Stimulated activated CD8-positive, alpha-beta memory T cell treated with anti-CD3 and anti-CD28 coated beads, Interleukin-7, amount 100 ng/mL, for 48 hours (primary cell): Measurements from ENCODE around the gene ATP8A2.
"Not testable (repeated sequence)": the region's sequence is repeated elsewhere in the genome, so short reads cannot be mapped to it uniquely, and the experiment has no call there.

Experiments
- DNase-seq, 2 donors: peaks; one replicate each; pipeline ENCODE4 v3.0.0-alpha.2; 2020; ENCODE audit warnings: low read depth in 1 of 2; ENCODE audit errors: extremely low read depth in 1 of 2

ATP8A2 gene

DNA sequence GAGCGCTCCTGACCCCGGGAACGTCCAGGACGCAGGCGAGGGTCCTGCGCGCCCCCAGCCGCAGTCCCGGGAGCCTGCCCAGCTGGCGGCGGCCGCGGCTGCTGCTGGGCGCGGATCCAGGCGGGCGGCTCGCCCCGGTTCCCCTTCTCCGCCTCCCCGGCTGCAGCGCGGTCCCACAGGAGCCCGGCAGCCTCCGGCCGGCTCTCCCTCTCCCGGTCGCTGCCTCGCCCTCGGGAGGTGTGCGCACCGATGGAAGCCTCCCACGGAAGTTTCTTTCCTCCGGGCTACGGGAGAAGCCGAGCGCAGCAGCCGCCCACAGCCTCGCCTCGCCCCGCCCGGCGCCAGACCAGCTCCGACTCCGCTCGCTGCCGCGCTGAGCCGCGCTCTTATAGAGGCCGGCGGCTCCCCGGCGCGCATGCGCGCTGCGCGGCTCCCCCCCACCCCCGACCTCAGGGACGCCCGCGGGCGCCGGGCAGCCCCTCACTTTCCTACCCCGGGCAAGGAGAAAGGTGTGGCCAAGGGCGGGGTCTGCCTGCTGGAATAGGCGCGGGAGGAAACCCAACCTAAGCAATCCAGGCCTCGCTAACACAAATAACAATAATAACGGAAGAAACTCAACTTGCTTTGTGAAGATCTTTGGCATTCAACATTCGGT is 680.0 kb downstream of the ATP8A2 start, which contains the start of gene SHISA2:
Gene SHISA2, minus strand, starts transcription at position 360 of the 655 bp plus-strand sequence. CDS start 1,041 bp downstream, outside the sequence.
- DNase-seq = peak in 1 of 2 donors; percentile 25

DNA sequence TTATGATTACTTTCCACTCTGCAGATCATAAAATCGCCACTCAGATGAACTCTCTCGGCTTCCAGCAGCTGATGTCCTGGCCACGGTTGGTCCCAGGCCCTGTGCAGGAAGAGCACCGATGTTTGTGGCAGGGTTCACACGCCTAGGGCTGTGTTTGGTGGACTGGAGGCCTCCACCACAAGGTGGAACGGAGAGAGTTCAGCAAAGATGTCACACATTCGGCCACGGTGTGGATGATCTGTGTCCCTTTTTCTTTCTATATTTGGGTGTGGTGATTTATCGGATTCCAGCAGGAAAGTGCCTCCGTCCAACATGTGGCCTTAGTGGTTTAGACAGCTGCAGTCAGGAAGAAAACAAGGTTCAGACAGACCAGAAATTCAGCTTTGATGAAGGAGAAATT is 680.6 kb downstream of the ATP8A2 start:
- no peak for DNase-seq

DNA sequence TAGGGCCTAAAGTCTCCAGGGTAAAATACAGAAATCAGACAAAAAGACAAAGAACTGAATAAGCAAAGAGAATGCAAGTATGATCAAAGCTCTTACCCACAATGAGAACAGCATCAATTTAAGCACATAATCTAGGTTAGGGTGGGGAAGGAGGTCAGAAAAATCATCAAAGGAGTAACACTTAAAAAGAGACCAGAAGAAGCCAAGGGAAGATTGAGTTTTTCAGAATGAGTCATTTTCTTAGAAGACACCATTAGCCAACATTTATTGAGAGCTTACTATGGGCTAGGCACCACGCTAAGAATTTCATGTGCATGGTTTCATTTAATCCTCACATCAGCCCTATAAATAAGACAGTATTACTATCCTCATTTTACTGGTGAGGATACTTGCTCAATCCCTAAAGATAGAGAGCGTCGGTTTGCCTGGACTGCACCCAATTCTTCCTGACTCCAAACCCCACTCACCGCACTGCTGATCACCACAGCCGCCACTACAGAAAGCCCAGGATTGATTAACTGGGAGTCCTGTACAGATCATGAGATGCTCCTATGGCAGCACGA is 681.7 kb downstream of the ATP8A2 start:
- no peak for DNase-seq

DNA sequence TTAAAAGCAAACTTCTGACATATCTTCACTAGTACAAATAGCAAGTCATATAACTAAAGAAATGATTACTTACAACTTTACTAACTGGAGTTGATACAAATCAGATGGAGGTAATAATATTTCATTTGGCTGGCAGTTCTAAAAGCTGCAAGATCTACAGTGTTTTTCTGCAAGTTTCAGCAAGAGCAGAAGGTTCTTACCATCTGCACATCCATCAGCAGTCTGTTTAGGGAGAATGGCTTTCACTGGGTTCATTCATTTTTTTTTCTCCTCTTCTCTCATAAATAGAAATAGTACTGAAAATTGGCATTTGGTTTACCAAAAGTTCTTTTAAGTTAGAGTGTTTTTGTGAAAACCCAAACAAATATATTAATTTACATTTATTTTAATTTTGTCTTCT is 683.1 kb downstream of the ATP8A2 start:
- DNase-seq = no peak

DNA sequence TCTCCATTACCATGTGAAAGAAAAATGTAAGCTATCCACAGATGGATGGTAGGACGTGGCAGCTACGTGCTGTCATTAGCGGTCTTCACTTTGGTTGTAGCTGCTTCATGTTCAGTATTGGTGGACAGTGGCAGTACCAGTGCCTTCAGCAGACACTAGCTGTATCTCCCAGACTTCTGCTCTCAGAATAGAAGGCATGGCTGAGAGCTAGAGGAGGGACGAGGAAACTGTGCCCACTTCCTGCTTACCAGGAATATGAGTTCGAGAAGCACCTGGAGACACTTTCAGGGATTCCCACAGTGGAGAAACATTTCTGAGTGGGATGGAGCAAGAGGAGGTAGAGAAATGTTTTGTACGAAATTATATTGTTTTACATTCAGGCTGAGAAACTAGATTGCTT is 686.9 kb downstream of the ATP8A2 start:
- no peak for DNase-seq

DNA sequence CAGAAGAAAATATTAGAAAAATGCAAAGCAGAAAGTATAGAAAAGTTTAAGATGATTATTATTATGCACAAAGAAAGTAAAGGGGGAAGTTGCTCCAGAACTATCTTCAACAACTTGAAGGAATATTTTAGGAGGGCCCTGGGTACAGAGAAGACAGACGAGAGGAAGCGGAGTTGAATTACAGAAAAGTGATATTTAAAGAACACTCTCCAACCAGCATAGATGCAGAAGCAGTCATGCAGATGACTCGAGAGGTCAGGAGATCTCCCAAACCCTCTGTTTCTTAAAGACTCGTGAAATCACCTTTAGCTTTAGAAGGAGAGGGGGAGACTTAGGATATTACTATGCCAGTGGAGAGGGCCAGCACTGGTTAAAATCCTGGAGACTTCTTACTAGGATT is 688.6 kb downstream of the ATP8A2 start:
- no peak for DNase-seq

DNA sequence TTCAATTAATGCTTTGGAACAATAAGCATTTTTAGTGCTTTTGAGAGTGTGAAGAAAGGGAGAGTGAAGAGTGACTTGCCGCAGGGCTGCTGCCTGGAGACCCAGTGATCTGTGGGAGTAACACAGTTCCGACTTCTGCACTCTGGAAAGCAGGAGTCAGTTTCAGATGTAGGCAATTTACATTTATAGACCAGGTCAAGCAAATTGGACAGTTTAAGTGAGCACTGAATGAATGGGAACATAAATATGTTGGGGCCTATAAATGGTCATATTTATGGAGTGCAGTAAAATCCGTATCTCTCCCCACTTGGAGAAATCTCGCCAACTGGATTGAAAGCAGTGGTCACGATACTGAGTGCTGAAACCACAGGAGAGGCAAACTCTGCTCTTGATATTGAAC is 689.5 kb downstream of the ATP8A2 start:
- DNase-seq = no peak

DNA sequence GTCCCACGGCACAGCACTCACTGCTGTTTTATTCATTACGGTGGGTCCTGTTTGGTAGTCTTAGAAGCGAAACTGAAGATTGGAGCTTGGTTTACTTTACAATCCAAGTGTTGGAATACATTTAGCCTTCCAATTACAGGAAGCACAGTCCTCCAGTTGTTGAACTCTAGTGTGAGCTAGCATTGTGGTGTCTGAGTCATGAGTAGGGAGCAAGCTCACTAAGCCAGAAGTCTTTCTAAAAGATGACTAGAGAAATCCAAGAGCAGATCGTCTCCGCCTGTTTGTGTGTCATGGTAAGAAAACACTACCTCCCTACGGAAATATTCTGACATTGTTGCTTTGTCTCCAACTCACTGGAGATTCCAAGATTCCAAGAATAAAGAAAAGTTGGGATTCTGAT is 690.2 kb downstream of the ATP8A2 start:
- DNase-seq = no peak

DNA sequence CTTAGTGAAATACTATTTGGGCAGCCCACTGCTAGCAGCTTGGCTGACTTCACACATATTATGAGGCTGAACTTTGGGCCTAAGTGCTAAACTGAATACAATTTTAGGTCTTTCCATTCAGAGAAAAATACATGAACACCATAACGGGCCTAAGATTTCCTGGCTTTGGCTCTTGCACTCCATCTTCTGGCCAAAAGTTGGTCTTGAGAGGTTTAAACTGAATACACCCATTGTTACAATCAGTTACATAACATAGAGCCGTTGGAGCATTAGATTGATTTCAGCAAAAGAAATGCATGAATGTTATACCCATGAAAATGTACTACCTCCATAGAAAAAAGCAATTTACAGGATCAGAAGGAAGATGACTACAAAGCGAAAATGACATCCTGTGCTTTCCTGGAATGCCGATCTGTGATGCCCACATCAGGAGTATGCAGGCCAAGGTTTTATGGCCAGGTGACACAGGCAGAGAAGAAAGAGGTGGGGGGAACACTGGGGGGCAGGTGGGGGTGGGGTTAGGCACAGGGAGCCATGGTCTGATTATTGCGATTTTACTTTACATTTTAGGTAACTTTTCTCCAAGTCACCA is 691.2 kb downstream of the ATP8A2 start:
- no peak for DNase-seq

DNA sequence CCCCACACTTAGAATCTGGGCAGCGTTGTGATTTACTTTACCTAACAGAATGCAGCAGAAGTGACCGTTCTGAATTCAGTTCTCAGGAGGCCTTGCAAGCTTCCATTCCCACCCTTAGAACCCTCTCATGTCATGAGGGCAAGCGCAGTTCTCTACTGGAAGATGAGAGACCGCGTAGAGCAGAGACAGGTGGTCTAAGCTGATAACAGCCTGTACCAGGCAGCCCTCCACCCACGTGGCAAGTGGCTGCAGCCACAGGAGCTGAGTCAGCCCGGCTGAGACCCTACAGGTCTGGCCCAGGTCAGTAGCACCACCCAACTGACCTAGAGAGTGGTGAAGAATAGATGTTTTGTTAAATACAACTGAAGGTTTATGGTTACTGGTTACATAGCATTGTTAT is 694.7 kb downstream of the ATP8A2 start:
- DNase-seq = not testable (repeated sequence)

DNA sequence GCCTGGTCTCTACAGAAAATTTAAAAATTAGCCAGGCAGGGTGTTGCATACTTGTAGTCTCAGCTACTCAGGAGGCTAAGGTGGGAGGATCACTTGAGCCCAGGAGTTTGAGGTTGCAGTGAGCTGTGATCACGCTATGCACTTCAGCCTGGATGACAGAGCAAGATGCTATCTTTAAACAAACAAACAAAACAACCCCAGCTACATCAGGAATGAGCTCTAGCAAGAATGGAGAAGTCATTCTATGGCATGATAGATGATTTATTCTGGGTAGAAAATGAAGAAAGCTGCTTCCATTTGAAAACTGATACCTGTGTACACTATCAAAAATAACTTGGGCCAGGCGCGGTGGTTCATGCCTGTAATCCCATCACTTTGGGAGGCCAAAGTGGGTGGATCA is 695.8 kb downstream of the ATP8A2 start:
- no peak for DNase-seq

DNA sequence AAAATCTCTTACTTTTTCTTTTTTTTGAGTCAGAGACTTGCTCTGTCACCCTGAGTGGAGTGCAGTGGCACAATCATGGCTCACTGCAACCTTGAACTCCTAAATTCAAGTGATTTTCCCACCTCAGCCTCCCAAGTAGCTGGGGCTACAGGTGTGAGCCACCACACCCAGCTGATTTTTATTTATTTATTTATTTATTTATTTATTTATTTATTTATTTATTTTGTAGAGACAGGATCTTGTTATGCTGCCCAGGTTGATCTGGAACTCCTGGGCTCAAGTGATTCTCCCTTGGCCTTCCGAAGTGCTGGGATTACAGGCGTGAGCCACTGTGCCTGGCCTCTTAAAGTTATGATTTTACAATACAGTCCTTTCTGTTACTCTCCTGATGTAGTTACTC is 696.6 kb downstream of the ATP8A2 start:
- DNase-seq = not testable (repeated sequence)

DNA sequence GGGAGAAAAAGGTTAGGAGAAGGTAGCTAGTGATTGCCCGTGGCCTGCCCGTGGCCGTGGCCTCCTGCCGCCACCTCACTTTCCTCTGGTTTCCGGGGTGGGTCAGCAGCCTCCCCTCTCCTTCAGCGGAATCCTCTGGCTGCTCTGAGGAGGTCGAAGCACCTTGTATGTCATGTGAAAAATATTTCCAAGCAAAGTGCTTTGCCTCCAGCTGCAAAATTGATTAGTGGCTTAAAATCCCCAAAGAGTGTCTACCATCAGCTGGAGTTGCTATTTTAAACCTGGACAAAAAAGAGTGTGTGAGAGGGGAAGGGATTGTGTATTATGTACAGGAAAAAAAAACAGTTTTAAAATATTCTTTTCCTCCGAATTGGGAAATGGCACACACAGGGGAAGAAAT is 697.9 kb downstream of the ATP8A2 start:
- DNase-seq = not testable (repeated sequence)

DNA sequence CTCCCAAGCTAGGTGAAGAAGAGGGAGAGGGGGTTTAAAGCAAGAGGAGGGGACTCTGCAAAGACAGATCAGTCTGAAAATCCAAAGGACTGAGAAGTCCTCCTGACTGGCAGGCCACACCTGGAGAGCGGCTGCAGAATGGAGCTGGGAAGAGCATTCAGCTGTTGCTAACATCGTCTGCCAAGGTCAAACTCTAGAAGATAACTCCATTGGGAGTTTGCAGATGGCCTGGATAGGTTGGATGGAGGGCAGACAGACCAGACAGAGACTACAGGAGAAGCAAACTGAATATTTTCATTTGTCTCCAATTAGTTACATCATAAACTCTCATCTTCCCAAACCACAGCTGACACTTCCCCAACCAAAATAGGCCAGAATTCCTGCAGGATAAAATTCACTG is 699.9 kb downstream of the ATP8A2 start:
- no peak for DNase-seq

DNA sequence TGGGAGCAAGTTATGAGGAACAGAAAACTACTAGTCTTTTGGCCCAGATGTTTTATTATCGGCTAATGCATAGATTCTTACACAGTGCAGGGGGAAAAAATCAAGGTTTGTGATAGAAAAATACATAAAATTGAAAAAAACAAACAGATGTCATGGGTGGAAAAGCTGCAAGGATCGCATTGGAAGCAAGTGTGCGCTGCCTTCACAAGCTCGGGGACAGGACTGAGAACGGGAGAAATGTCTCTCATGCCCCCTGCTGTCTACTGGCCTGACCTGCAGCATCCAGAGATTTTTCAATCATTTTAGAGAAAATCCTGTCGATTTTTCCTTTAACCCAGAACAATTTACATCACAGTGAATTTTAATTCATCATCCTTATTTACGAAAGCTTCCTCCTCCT is 700.6 kb downstream of the ATP8A2 start:
- DNase-seq = not testable (repeated sequence)

DNA sequence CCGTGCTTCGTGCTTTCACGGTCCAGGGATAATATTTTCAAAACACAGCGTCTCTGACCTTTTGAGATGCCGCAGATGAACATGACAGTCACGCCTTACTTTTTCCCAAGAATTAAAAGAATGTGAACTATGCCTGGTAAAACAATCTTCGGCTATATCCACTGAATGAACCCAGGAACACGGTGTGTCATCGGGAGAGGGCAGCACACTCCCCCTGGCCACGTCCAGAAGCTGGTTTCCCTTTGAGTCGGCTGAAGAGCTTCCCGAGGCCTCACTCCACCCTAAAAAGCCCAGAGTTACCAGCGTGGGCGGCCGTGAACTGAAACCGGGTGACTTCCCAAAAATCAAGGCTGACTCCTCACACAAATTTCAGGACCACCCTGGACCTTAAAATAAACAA is 702.9 kb downstream of the ATP8A2 start:
- DNase-seq = no peak
